ENCODE measurements around the gene SEMA3B. TPM values are rescaled to one million over a fixed set of nuclear protein-coding genes. Genes with fewer than 3 reads are reported as not detected.
"Not testable (repeated sequence)": the region's sequence is repeated elsewhere in the genome, so short reads cannot be mapped to it uniquely, and the experiment has no call there.

Gene SEMA3B
- 2.3 TPM for total RNA-seq

GRCh38 chr3:50268703-50269451 is at the start of gene SEMA3B:
Gene SEMA3B, plus strand, starts transcription at chr3:50269147. Its CDS starts 94 bp downstream, at chr3:50269241.
- no peak for DNase-seq

- no peak for DNase-seq
Measured at GRCh38 chr3:50219285-50219684, 49.7 kb upstream of the SEMA3B start.

- no peak for DNase-seq
Measured at GRCh38 chr3:50220109-50220508, 48.8 kb upstream of the SEMA3B start.

GRCh38 chr3:50221051-50221410 is 47.9 kb upstream of the SEMA3B start:
- DNase-seq = no peak

- no peak for DNase-seq
Measured at GRCh38 chr3:50221411-50222168, 47.4 kb upstream of the SEMA3B start.

- no peak for DNase-seq
Measured at GRCh38 chr3:50222169-50222528, 46.8 kb upstream of the SEMA3B start.

- DNase-seq = no peak
Measured at GRCh38 chr3:50224639-50225038, 44.3 kb upstream of the SEMA3B start.

- peak; percentile 59 for DNase-seq
Measured at GRCh38 chr3:50226888-50227389, 42.0 kb upstream of the SEMA3B start.

- DNase-seq = peak; percentile 86
Measured at GRCh38 chr3:50227390-50228183, 41.4 kb upstream of the SEMA3B start.

GRCh38 chr3:50228184-50228763 is 40.7 kb upstream of the SEMA3B start:
- DNase-seq = not testable (repeated sequence)

GRCh38 chr3:50229490-50229889 is 39.5 kb upstream of the SEMA3B start:
- no peak for DNase-seq

GRCh38 chr3:50230104-50230793 is 38.7 kb upstream of the SEMA3B start:
- no peak for DNase-seq

- no peak for DNase-seq
Measured at GRCh38 chr3:50230794-50231125, 38.2 kb upstream of the SEMA3B start.

- DNase-seq = no peak
Measured at GRCh38 chr3:50231581-50231980, 37.4 kb upstream of the SEMA3B start.

GRCh38 chr3:50232303-50232702 is 36.6 kb upstream of the SEMA3B start:
- DNase-seq = no peak

- no peak for DNase-seq
Measured at GRCh38 chr3:50233176-50233575, 35.8 kb upstream of the SEMA3B start.

GRCh38 chr3:50235716-50236483 is 33.0 kb upstream of the SEMA3B start, which contains the start of gene GNAI2:
Gene GNAI2, plus strand, starts transcription at chr3:50236204. Its CDS starts 132 bp downstream, at chr3:50236336.
- DNase-seq = peak; percentile 99

- DNase-seq = no peak
Measured at GRCh38 chr3:50236484-50237132, 32.3 kb upstream of the SEMA3B start.

- DNase-seq = no peak
Measured at GRCh38 chr3:50237133-50237651, 31.8 kb upstream of the SEMA3B start.

All from occipital lobe (tissue), 2 donors.